Epithelial cell of esophagus (primary cell): ENCODE data around the gene DCLK2.

ENCODE experiments used
- DNase-seq: peaks from one replicate; pipeline ENCODE4 v3.0.0; 2010; ENCODE audit warnings: low read depth
- H3K4me3 ChIP-seq: 2 replicates; pipeline ENCODE4 v1.5.1; 2011; ENCODE audit warnings: mild to moderate bottlenecking, low read length, control low read depth
- CTCF ChIP-seq: IDR thresholded peaks from 2 replicates; pipeline ENCODE4 v1.5.1; 2011; ENCODE audit warnings: low read depth, mild to moderate bottlenecking, low read length, control low read depth, inconsistent platforms; ENCODE audit not compliant: insufficient read depth; ENCODE audit errors: missing control alignments

DCLK2 gene

GRCh38 chr4:150230561-150230960 lies 152.3 kb downstream of the DCLK2 start:
- no peak for TF ChIP-seq CTCF
- H3K4me3 ChIP-seq, result no peak overlapping the region
- DNase-seq, result no peak

- H3K4me3 ChIP-seq, result no peak overlapping the region
- DNase-seq, result no peak
- no peak for TF ChIP-seq CTCF
Observed at GRCh38 chr4:150231107-150231770, 153.0 kb downstream of the DCLK2 start.

GRCh38 chr4:150232029-150232428 lies 153.8 kb downstream of the DCLK2 start:
- no peak overlapping the region for H3K4me3 ChIP-seq
- no peak for TF ChIP-seq CTCF
- no peak for DNase-seq

- TF ChIP-seq CTCF, result no peak
- no peak for DNase-seq
- H3K4me3 ChIP-seq, result no peak overlapping the region
Observed at GRCh38 chr4:150234246-150234645, 156.0 kb downstream of the DCLK2 start.

GRCh38 chr4:150235317-150235716 lies 157.1 kb downstream of the DCLK2 start:
- no peak for DNase-seq
- no peak for TF ChIP-seq CTCF
- no peak overlapping the region for H3K4me3 ChIP-seq

- TF ChIP-seq CTCF, result no peak
- DNase-seq, result no peak
- no peak overlapping the region for H3K4me3 ChIP-seq
Observed at GRCh38 chr4:150235808-150236271, 157.6 kb downstream of the DCLK2 start.

GRCh38 chr4:150236626-150237025 lies 158.4 kb downstream of the DCLK2 start:
- no peak for DNase-seq
- TF ChIP-seq CTCF, result no peak

More at GRCh38 chr4:150236626-150237025, 158.4 kb downstream of the DCLK2 start:
- H3K4me3 ChIP-seq, result no peak overlapping the region
